Middle frontal gyrus (tissue), 1 donor: ENCODE results near the gene EGFLAM.
"Not testable (repeated sequence)": the region's sequence is repeated elsewhere in the genome, so short reads cannot be mapped to it uniquely, and the experiment has no call there.

Source experiments
- DNase-seq: peaks from one replicate; pipeline ENCODE4 v3.0.0-alpha.2; 2015; ENCODE audit warnings: low spot score; ENCODE audit errors: extremely low spot score

Gene EGFLAM

GRCh38 chr5:38413696-38414095 is 155.3 kb downstream of the EGFLAM start:
- no peak for DNase-seq

GRCh38 chr5:38414348-38414747 is 156.0 kb downstream of the EGFLAM start:
- DNase-seq, result no peak

- DNase-seq, result not testable (repeated sequence)
Measured at GRCh38 chr5:38415772-38416171, 157.4 kb downstream of the EGFLAM start.

- no peak for DNase-seq
Measured at GRCh38 chr5:38417658-38418017, 159.3 kb downstream of the EGFLAM start.

GRCh38 chr5:38420246-38420645 is 161.9 kb downstream of the EGFLAM start:
- DNase-seq, result no peak

GRCh38 chr5:38420691-38421390 is 162.5 kb downstream of the EGFLAM start:
- DNase-seq, result no peak

GRCh38 chr5:38422622-38423021 is 164.3 kb downstream of the EGFLAM start:
- no peak for DNase-seq

GRCh38 chr5:38423276-38424147 is 165.2 kb downstream of the EGFLAM start:
- no peak for DNase-seq

- DNase-seq, result no peak
Measured at GRCh38 chr5:38424148-38425060, 166.0 kb downstream of the EGFLAM start.

- no peak for DNase-seq
Measured at GRCh38 chr5:38426490-38426889, 168.1 kb downstream of the EGFLAM start.

- no peak for DNase-seq
Measured at GRCh38 chr5:38426986-38427950, 168.9 kb downstream of the EGFLAM start.

GRCh38 chr5:38431242-38431853 is 173.0 kb downstream of the EGFLAM start:
- DNase-seq, result no peak

GRCh38 chr5:38433160-38433861 is 175.0 kb downstream of the EGFLAM start:
- DNase-seq, result no peak

GRCh38 chr5:38434966-38435705 is 176.8 kb downstream of the EGFLAM start:
- DNase-seq, result no peak

- DNase-seq, result no peak
Measured at GRCh38 chr5:38438757-38439156, 180.4 kb downstream of the EGFLAM start.

- DNase-seq, result peak; percentile 88
Measured at GRCh38 chr5:38441453-38442246, 183.3 kb downstream of the EGFLAM start.

GRCh38 chr5:38442247-38442573 is 183.9 kb downstream of the EGFLAM start:
- no peak for DNase-seq

GRCh38 chr5:38443390-38443789 is 185.0 kb downstream of the EGFLAM start:
- no peak for DNase-seq
